ENCODE results near the gene FHDC1.

FHDC1 gene

GRCh38 chr4:152950402-152951274 is 14.5 kb downstream of the FHDC1 start:
- no peak for FAIRE-seq

GRCh38 chr4:152951348-152951747 is 15.2 kb downstream of the FHDC1 start:
- no peak for FAIRE-seq
- DNase-seq (ENCODE audit: insufficient read length) = no peak
- TF ChIP-seq POLR2A (IDR thresholded peaks at IDR 0.05; ENCODE audit: low read depth, low read length) = no peak
- no peak for TF ChIP-seq TAF1 (IDR thresholded peaks at IDR 0.05; ENCODE audit: borderline replicate concordance, low read depth, low read length)
- no peak for TF ChIP-seq POLR2AphosphoS5 (IDR thresholded peaks at IDR 0.05; ENCODE audit: low read depth, low read length)

More at GRCh38 chr4:152950402-152951274, 14.5 kb downstream of the FHDC1 start:
- TF ChIP-seq POLR2AphosphoS5 (IDR thresholded peaks at IDR 0.05; ENCODE audit: low read depth, low read length) (no peak), POLR2A (IDR thresholded peaks at IDR 0.05; ENCODE audit: low read depth, low read length) (no peak), TAF1 (IDR thresholded peaks at IDR 0.05; ENCODE audit: borderline replicate concordance, low read depth, low read length) (no peak)
- DNase-seq (ENCODE audit: insufficient read length) = no peak

- DNase-seq (ENCODE audit: insufficient read length) (no peak), FAIRE-seq (no peak)
- TF ChIP-seq TAF1 (IDR thresholded peaks at IDR 0.05; ENCODE audit: borderline replicate concordance, low read depth, low read length) = no peak
- TF ChIP-seq POLR2A (IDR thresholded peaks at IDR 0.05; ENCODE audit: low read depth, low read length) = no peak
- no peak for TF ChIP-seq POLR2AphosphoS5 (IDR thresholded peaks at IDR 0.05; ENCODE audit: low read depth, low read length)
Measured at GRCh38 chr4:152953514-152953913, 17.4 kb downstream of the FHDC1 start.

GRCh38 chr4:152954741-152955140 is 18.6 kb downstream of the FHDC1 start:
- FAIRE-seq = no peak
- DNase-seq (ENCODE audit: insufficient read length) = no peak
- TF ChIP-seq POLR2A (IDR thresholded peaks at IDR 0.05; ENCODE audit: low read depth, low read length) (no peak), TAF1 (IDR thresholded peaks at IDR 0.05; ENCODE audit: borderline replicate concordance, low read depth, low read length) (no peak), POLR2AphosphoS5 (IDR thresholded peaks at IDR 0.05; ENCODE audit: low read depth, low read length) (no peak)

GRCh38 chr4:152956147-152956546 is 20.0 kb downstream of the FHDC1 start:
- TF ChIP-seq TAF1 (IDR thresholded peaks at IDR 0.05; ENCODE audit: borderline replicate concordance, low read depth, low read length) = no peak
- no peak for TF ChIP-seq POLR2A (IDR thresholded peaks at IDR 0.05; ENCODE audit: low read depth, low read length)
- no peak for TF ChIP-seq POLR2AphosphoS5 (IDR thresholded peaks at IDR 0.05; ENCODE audit: low read depth, low read length)
- no peak for DNase-seq (ENCODE audit: insufficient read length)
- FAIRE-seq = no peak

- TF ChIP-seq POLR2A (IDR thresholded peaks at IDR 0.05; ENCODE audit: low read depth, low read length) (no peak), POLR2AphosphoS5 (IDR thresholded peaks at IDR 0.05; ENCODE audit: low read depth, low read length) (no peak), TAF1 (IDR thresholded peaks at IDR 0.05; ENCODE audit: borderline replicate concordance, low read depth, low read length) (no peak)
- DNase-seq (ENCODE audit: insufficient read length) = no peak
- no peak for FAIRE-seq
Measured at GRCh38 chr4:152956650-152957436, 20.7 kb downstream of the FHDC1 start.

GRCh38 chr4:152957437-152958171 is 21.5 kb downstream of the FHDC1 start:
- DNase-seq (ENCODE audit: insufficient read length) = no peak
- no peak for FAIRE-seq
- TF ChIP-seq POLR2A (IDR thresholded peaks at IDR 0.05; ENCODE audit: low read depth, low read length) = no peak
- TF ChIP-seq POLR2AphosphoS5 (IDR thresholded peaks at IDR 0.05; ENCODE audit: low read depth, low read length) = no peak
- no peak for TF ChIP-seq TAF1 (IDR thresholded peaks at IDR 0.05; ENCODE audit: borderline replicate concordance, low read depth, low read length)

- DNase-seq (ENCODE audit: insufficient read length) (no peak), FAIRE-seq (no peak)
- TF ChIP-seq POLR2AphosphoS5 (IDR thresholded peaks at IDR 0.05; ENCODE audit: low read depth, low read length) (no peak), TAF1 (IDR thresholded peaks at IDR 0.05; ENCODE audit: borderline replicate concordance, low read depth, low read length) (no peak), POLR2A (IDR thresholded peaks at IDR 0.05; ENCODE audit: low read depth, low read length) (no peak)
Measured at GRCh38 chr4:152959080-152959479, 23.0 kb downstream of the FHDC1 start.

- TF ChIP-seq POLR2AphosphoS5 (IDR thresholded peaks at IDR 0.05; ENCODE audit: low read depth, low read length) (no peak), POLR2A (IDR thresholded peaks at IDR 0.05; ENCODE audit: low read depth, low read length) (no peak), TAF1 (IDR thresholded peaks at IDR 0.05; ENCODE audit: borderline replicate concordance, low read depth, low read length) (no peak)
- DNase-seq (ENCODE audit: insufficient read length) (no peak), FAIRE-seq (no peak)
Measured at GRCh38 chr4:152960082-152960481, 24.0 kb downstream of the FHDC1 start.

- no peak for FAIRE-seq
- no peak for DNase-seq (ENCODE audit: insufficient read length)
- TF ChIP-seq TAF1 (IDR thresholded peaks at IDR 0.05; ENCODE audit: borderline replicate concordance, low read depth, low read length) (no peak), POLR2A (IDR thresholded peaks at IDR 0.05; ENCODE audit: low read depth, low read length) (no peak), POLR2AphosphoS5 (IDR thresholded peaks at IDR 0.05; ENCODE audit: low read depth, low read length) (no peak)
Measured at GRCh38 chr4:152961014-152961772, 25.1 kb downstream of the FHDC1 start.
